Measurements from ENCODE around the gene UQCRQ.

DNA sequence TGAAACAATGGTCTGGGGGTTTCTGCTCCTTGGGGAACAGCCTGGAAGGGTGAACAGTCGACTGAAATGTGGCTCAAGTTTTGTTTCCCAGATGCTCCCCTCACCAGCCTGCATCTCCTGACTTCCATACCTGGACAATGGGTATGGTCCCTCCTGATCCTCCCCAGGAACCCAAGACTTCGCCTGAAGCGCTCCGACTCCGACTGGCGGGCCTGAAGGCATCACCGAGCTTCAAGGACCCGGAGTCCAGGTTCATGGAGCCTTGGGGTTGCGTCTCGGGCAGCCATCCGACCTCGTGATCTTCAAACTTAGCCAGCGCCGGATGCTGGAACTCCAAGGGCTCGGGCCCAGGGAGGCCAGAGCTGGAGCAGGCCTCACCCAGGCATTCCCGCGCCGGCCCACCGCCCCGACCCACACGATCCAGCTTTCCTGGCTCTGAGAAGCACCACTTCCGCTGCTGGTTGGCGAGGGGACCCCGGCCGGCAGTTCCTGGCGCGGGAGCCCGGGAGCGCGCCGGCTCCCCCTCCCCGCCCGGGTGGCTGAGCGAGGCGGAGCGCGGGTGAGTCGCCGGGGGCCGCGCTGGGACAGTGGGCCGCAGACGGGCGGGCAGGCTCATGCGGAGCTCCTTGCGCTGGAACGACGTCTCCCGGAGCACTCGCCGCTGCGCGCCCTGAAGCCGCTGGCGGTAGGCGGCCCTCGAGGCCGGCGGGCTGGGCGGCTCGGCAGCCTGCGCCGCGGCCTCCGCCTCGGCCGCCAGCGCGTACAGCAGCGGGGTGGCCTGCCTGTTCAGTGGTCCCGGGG, 41.2 kb upstream of the UQCRQ start:
- TF ChIP-seq, protein P1, sequence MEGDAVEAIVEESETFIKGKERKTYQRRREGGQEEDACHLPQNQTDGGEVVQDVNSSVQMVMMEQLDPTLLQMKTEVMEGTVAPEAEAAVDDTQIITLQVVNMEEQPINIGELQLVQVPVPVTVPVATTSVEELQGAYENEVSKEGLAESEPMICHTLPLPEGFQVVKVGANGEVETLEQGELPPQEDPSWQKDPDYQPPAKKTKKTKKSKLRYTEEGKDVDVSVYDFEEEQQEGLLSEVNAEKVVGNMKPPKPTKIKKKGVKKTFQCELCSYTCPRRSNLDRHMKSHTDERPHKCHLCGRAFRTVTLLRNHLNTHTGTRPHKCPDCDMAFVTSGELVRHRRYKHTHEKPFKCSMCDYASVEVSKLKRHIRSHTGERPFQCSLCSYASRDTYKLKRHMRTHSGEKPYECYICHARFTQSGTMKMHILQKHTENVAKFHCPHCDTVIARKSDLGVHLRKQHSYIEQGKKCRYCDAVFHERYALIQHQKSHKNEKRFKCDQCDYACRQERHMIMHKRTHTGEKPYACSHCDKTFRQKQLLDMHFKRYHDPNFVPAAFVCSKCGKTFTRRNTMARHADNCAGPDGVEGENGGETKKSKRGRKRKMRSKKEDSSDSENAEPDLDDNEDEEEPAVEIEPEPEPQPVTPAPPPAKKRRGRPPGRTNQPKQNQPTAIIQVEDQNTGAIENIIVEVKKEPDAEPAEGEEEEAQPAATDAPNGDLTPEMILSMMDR (IDR thresholded peaks at IDR 0.05): no peak
- TF ChIP-seq PHF8 (IDR thresholded peaks at IDR 0.05; ENCODE audit: borderline replicate concordance, low read depth) (no peak), RCOR1 (IDR thresholded peaks at IDR 0.05; ENCODE audit: low read depth, low read length) (no peak), POLR2A (IDR thresholded peaks at IDR 0.05; ENCODE audit: low read length) (no peak), ESRRA (IDR thresholded peaks at IDR 0.05; ENCODE audit: borderline replicate concordance, low read length) (no peak)

Measured in A549 (cell line).